ENCODE measurements around the gene SOCS7. TPM values are rescaled to one million over a fixed set of nuclear protein-coding genes. Genes with fewer than 3 reads are reported as not detected.

The SOCS7 gene
- total RNA-seq, 1 donor from 2014 or later, result 33.6 TPM

DNA sequence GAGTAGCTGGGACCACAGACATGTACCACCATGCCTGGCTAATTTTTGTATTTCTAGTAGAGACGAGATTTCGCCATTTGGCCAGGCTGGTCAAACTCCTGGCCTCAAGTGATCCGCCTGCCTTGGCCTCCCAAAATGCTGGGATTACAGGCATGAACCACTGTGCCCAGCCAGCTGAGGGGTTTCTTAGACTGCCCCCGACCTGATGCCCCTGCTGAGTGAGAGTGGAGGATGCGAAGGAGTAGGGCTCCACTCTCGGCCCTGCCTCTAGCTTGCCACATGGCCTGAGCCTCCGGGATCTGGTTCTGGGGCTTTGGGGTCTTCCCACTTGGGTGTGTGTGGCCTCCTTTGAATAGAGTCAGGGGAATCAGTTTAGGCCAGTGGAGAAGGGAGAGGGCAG lies 18.9 kb upstream of the SOCS7 start:
- H3K4me1 Mint-ChIP-seq, result no peaks in the 10 kb centered on the region
- no peak overlapping the region for H3K27ac Mint-ChIP-seq
- H3K9me3 Mint-ChIP-seq, result no peaks in the 10 kb centered on the region
- no peak for DNase-seq (ENCODE audit: low spot score in 2 of 2, unreplicated experiment in 2 of 2)
- H3K36me3 Mint-ChIP-seq, result no peaks in the 10 kb centered on the region
- H3K4me3 Mint-ChIP-seq, result no peak overlapping the region
- TF ChIP-seq, protein P1, sequence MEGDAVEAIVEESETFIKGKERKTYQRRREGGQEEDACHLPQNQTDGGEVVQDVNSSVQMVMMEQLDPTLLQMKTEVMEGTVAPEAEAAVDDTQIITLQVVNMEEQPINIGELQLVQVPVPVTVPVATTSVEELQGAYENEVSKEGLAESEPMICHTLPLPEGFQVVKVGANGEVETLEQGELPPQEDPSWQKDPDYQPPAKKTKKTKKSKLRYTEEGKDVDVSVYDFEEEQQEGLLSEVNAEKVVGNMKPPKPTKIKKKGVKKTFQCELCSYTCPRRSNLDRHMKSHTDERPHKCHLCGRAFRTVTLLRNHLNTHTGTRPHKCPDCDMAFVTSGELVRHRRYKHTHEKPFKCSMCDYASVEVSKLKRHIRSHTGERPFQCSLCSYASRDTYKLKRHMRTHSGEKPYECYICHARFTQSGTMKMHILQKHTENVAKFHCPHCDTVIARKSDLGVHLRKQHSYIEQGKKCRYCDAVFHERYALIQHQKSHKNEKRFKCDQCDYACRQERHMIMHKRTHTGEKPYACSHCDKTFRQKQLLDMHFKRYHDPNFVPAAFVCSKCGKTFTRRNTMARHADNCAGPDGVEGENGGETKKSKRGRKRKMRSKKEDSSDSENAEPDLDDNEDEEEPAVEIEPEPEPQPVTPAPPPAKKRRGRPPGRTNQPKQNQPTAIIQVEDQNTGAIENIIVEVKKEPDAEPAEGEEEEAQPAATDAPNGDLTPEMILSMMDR (IDR thresholded peaks at IDR 0.05; ENCODE audit: unreplicated experiment), result no peak
- H3K27me3 Mint-ChIP-seq (ENCODE audit: low read depth), result peaks cover 5% of the 10 kb centered on the region

DNA sequence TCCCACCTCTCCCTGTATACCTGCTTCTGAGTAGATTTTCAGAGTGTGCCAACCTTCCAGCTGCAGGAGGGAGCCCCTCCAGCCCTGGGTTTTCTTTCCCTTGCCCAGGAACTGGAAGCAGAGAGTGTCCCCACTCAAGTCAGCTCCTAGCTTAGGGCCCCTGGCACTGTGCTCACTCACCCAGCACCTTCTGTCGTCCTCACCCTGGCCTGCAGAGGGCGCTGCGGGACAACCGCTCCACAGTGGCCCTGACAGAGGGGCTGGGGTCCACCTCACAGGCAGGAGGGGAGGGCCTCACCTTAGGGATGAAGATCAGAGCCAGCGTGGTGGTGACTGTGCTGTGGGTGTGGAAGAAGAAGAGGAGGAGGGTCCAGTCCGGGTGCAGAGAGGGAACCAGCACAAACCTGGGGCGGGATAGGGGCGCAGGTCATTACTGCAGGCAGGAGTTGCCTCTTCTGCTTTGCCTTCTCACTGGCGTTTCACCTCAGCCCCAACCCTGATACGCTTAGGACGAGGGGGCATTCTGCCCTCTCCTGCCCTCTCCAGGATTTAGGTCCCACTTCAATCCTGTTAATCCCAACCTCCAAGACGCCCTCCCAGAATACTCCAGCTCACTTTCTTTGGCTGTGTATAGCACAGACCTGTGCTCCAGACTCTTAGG lies 17.9 kb upstream of the SOCS7 start:
- no peaks in the 10 kb centered on the region for H3K9me3 Mint-ChIP-seq
- peak in 1 of 2 experiments; percentile 65 for DNase-seq (ENCODE audit: low spot score in 2 of 2, unreplicated experiment in 2 of 2)
- H3K36me3 Mint-ChIP-seq, result no peaks in the 10 kb centered on the region
- H3K4me3 Mint-ChIP-seq, result no peak overlapping the region
- TF ChIP-seq, protein P1 (IDR thresholded peaks at IDR 0.05; ENCODE audit: unreplicated experiment), result peak; percentile 40
- peaks cover 6% of the 10 kb centered on the region for H3K27me3 Mint-ChIP-seq (ENCODE audit: low read depth)
- H3K4me1 Mint-ChIP-seq, result no peaks in the 10 kb centered on the region
- H3K27ac Mint-ChIP-seq, result no peak overlapping the region

DNA sequence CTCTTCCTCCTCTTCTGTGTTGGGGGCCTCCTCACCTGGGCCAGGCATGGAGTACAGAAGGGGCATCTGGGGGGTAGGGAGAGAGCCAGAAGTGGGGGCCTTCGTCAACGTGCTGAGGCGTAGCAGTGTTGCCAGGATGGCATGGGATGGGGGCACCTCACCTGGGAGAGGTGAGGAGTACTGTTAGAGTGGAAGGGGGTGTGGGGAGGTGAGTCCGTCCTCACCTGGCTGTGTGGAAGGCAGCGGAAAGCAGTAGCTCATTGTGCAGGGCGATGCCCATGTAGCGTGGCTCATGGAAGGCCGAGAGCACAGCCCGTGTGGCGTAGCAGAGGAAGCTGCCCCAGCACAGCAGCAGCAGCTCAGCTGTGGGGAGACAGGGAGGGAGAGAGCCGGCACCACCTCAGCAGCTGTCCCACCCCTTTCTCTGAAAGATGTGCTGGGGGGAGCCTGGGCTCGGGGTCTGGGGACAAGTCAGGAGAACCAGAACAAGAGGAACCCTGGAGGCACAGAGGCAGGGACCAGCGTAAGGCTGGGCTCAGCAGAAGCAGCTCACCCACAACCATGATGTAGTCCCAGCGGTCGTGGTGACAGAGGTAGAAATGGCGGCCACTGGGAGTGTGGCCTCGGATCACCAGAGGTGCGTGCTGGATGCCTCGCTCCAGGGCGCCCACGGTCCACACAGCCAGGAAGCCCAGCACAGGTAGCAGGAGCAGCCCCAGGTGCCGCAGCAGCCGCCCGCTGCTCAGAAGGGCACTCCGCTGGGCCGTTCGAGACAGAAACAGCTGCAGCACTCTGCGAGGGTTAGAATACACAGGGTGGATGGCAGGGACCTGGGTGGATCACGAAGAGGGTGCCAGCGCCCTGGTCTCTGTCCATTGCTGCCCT lies 16.9 kb upstream of the SOCS7 start:
- Mint-ChIP-seq H3K27me3 (ENCODE audit: low read depth) (peaks cover 6% of the 10 kb centered on the region), H3K36me3 (no peaks in the 10 kb centered on the region), H3K4me3 (no peak overlapping the region), H3K9me3 (no peaks in the 10 kb centered on the region), H3K27ac (no peak overlapping the region), H3K4me1 (no peaks in the 10 kb centered on the region)
- DNase-seq (ENCODE audit: low spot score in 2 of 2, unreplicated experiment in 2 of 2), result no peak
- TF ChIP-seq, protein P1 (IDR thresholded peaks at IDR 0.05; ENCODE audit: unreplicated experiment), result no peak

DNA sequence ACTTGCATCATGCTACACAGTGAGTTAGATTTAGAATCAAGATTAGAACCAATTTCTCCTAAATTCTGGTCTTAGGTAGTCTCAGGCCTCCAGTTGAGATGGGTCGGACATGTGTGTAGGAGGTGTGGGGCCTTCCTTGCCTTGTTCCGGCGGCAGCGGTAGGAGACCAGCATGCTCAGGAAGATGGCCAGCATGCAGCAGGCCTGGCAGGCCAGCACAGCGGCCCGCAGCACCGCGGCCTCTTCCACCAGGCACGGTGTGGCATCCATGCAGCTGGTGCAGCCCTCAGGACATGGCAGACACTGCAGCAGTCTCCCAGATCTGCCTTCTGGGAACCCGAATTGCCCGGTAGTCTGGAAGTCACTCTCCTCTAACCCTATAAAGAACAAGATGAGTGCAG lies 14.8 kb upstream of the SOCS7 start:
- H3K36me3 Mint-ChIP-seq, result no peaks in the 10 kb centered on the region
- TF ChIP-seq, protein P1 (IDR thresholded peaks at IDR 0.05; ENCODE audit: unreplicated experiment), result no peak
- no peak overlapping the region for H3K4me3 Mint-ChIP-seq
- H3K9me3 Mint-ChIP-seq, result no peaks in the 10 kb centered on the region
- peaks cover 4% of the 10 kb centered on the region for H3K27me3 Mint-ChIP-seq (ENCODE audit: low read depth)
- no peak overlapping the region for H3K27ac Mint-ChIP-seq
- no peak for DNase-seq (ENCODE audit: low spot score in 2 of 2, unreplicated experiment in 2 of 2)
- peaks cover 7% of the 10 kb centered on the region for H3K4me1 Mint-ChIP-seq

DNA sequence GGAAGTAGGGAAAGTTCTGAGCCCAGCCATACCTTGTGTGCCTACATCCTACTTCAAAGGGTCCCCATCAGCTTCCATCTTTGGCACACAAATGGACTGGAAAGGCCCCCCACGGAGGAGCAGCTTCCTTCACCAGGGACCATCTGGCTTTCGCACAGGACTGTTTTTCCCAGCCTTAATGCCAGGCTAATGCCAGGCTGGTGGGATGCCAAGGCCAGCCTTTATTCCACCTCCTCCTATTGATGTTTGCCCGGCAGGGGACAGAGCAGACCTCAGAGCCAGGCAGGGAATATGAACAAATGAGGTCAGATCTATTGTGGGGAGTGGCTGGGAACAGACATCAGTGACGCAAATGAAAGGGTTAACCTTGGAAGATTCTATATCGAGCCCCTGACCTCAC lies 13.6 kb upstream of the SOCS7 start:
- Mint-ChIP-seq H3K36me3 (no peaks in the 10 kb centered on the region), H3K4me3 (no peak overlapping the region), H3K27me3 (ENCODE audit: low read depth) (peaks cover 4% of the 10 kb centered on the region), H3K9me3 (no peaks in the 10 kb centered on the region), H3K4me1 (peaks cover 7% of the 10 kb centered on the region), H3K27ac (no peak overlapping the region)
- no peak for DNase-seq (ENCODE audit: low spot score in 2 of 2, unreplicated experiment in 2 of 2)
- TF ChIP-seq, protein P1 (IDR thresholded peaks at IDR 0.05; ENCODE audit: unreplicated experiment), result no peak
